ENCODE results near the gene MTRR.

DNA sequence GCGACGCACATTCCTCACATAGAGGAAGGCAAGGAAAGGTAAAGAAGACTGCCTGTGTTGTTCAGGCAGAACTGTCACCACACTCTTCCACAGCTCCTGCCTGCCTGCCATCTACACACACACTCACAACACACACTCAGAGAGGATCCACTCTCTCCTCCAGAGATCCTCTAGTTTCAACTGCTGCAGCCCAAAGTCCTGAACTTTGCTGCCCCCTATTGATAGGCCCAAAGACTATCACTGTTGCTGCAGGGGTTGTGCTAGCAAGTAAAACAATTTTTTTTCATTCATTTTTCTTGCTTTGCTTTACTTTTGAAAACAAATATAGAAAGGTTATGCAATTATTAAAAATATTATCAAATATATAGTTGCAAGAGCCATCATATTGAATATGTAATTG lies 12.1 kb upstream of the MTRR start:
- TF ChIP-seq, protein P1, sequence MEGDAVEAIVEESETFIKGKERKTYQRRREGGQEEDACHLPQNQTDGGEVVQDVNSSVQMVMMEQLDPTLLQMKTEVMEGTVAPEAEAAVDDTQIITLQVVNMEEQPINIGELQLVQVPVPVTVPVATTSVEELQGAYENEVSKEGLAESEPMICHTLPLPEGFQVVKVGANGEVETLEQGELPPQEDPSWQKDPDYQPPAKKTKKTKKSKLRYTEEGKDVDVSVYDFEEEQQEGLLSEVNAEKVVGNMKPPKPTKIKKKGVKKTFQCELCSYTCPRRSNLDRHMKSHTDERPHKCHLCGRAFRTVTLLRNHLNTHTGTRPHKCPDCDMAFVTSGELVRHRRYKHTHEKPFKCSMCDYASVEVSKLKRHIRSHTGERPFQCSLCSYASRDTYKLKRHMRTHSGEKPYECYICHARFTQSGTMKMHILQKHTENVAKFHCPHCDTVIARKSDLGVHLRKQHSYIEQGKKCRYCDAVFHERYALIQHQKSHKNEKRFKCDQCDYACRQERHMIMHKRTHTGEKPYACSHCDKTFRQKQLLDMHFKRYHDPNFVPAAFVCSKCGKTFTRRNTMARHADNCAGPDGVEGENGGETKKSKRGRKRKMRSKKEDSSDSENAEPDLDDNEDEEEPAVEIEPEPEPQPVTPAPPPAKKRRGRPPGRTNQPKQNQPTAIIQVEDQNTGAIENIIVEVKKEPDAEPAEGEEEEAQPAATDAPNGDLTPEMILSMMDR (IDR thresholded peaks at IDR 0.05), result peak; percentile 80
- TF ChIP-seq ZFX (IDR thresholded peaks at IDR 0.05; ENCODE audit: borderline replicate concordance), result no peak
